H1 (cell line): ENCODE data around the gene OR52W1.

Source experiments
- MAX ChIP-seq: IDR thresholded peaks from 2 replicates; pipeline ENCODE4 v1.6.1; 2012; ENCODE audit warnings: inconsistent platforms
- POLR2A ChIP-seq, 2 experiments: IDR thresholded peaks; 1 replicate in 1 of 2; 2 replicates in 1 of 2; pipeline ENCODE4 v1.6.1; 2011; ENCODE audit warnings: low read depth in 2 of 2, low read length in 2 of 2, mild to moderate bottlenecking in 2 of 2; ENCODE audit errors: control extremely low read depth in 1 of 2
- POLR2AphosphoS5 ChIP-seq: IDR thresholded peaks from 2 replicates; pipeline ENCODE4 v1.6.1; 2011; ENCODE audit warnings: low read depth, low read length
- TAF1 ChIP-seq: IDR thresholded peaks from 2 replicates; pipeline ENCODE4 v1.6.1; 2011; ENCODE audit warnings: mild to moderate bottlenecking, low read depth, low read length

DNA sequence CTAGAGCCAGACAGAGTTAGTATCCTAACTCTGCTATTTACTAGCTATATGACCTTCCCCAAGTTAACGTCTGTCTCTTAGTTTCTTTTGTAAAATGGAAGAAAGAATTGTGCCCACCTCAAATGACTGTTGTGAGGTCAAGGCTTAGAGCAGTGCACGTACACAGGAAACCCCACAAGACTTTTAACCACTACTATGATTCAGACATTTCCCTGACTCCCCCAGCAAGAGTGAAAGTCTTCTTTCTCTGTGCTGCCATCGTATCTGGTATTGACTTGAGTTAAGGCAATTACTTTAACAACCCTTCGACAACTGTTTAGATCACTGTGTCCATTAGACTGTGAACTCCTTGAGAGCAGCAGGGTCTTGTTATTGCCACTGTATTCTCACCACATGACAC lies 2.6 kb upstream of the OR52W1 start:
- TF ChIP-seq POLR2A (IDR thresholded peaks at IDR 0.05; ENCODE audit: control extremely low read depth in 1 of 2, low read depth in 2 of 2, low read length in 2 of 2) = no peak
- TF ChIP-seq MAX = no peak
- TF ChIP-seq POLR2AphosphoS5 = no peak
- TF ChIP-seq TAF1 = no peak
